DND-41 (cell line): ENCODE results near the gene KIR3DL3.
"Not testable (repeated sequence)": the region's sequence is repeated elsewhere in the genome, so short reads cannot be mapped to it uniquely, and the experiment has no call there.

Source experiments
- ATAC-seq: fragments of 200-7000 bp; cut with Tn5 transposase; 3 replicates; pipeline ENCODE4 v1.9.1; 2021; ENCODE audit warnings: low read depth; ENCODE audit not compliant: insufficient read depth
- DNase-seq: peaks from one replicate; pipeline ENCODE4 v3.0.0-alpha.2; 2020
- H2AFZ ChIP-seq: 2 replicates; pipeline ENCODE4 v1.6.0; 2012; ENCODE audit warnings: low read depth, low read length
- H3K27ac ChIP-seq: 2 replicates; pipeline ENCODE4 v1.5.1; 2012; ENCODE audit warnings: low read length, inconsistent platforms
- H3K27me3 ChIP-seq: fragments of 200-600 bp; sonication (generic); 2 replicates; pipeline ENCODE4 v1.6.0; 2012; ENCODE audit warnings: low read length, mild to moderate bottlenecking, inconsistent platforms; ENCODE audit not compliant: insufficient read depth, poor library complexity
- H3K36me3 ChIP-seq: 2 replicates; pipeline ENCODE4 v1.5.1; 2012; ENCODE audit warnings: low read length, inconsistent platforms; ENCODE audit not compliant: insufficient read depth
- H3K4me1 ChIP-seq: 2 replicates; pipeline ENCODE4 v1.5.1; 2012; ENCODE audit warnings: mild to moderate bottlenecking, low read length; ENCODE audit not compliant: insufficient read depth
- H3K4me2 ChIP-seq: 2 replicates; pipeline ENCODE4 v1.6.0; 2012; ENCODE audit warnings: mild to moderate bottlenecking, moderate library complexity, low read length, inconsistent platforms; ENCODE audit not compliant: insufficient read depth
- H3K4me3 ChIP-seq, 2 experiments: fragments of 200-600 bp in 1 of 2; shearing (Covaris generic) in 1 of 2; 2 replicates each; pipeline ENCODE4 v1.5.1; 2012 to 2016; ENCODE audit warnings: inconsistent platforms in 2 of 2, low read length in 2 of 2, mild to moderate bottlenecking in 2 of 2, low read depth in 1 of 2, moderate library complexity in 1 of 2
- H3K79me2 ChIP-seq: 2 replicates; pipeline ENCODE4 v1.6.0; 2012; ENCODE audit warnings: low read length, inconsistent platforms; ENCODE audit not compliant: insufficient read depth
- H3K9ac ChIP-seq: 2 replicates; pipeline ENCODE4 v1.6.0; 2012; ENCODE audit warnings: low read depth, mild to moderate bottlenecking, inconsistent platforms, low read length, moderate library complexity
- H3K9me3 ChIP-seq: 2 replicates; pipeline ENCODE4 v1.5.1; 2012; ENCODE audit warnings: low read length, moderate library complexity, mild to moderate bottlenecking, inconsistent platforms; ENCODE audit not compliant: insufficient read depth, severe bottlenecking
- H4K20me1 ChIP-seq: 2 replicates; pipeline ENCODE4 v1.6.0; 2012; ENCODE audit warnings: low read length; ENCODE audit not compliant: insufficient read depth
- CTCF ChIP-seq: IDR thresholded peaks from 2 replicates; pipeline ENCODE4 v1.5.1; 2012; ENCODE audit warnings: borderline replicate concordance, low read length, moderate library complexity, mild to moderate bottlenecking; ENCODE audit not compliant: poor library complexity, severe bottlenecking; ENCODE audit errors: extremely low read depth
- EZH2 ChIP-seq: IDR thresholded peaks from 3 replicates; pipeline ENCODE4 v1.6.1; 2012; ENCODE audit warnings: borderline replicate concordance, low read depth, mild to moderate bottlenecking, moderate library complexity, low read length, inconsistent platforms; ENCODE audit not compliant: severe bottlenecking

Gene KIR3DL3

GRCh38 chr19:54694648-54695047 is 29.6 kb upstream of the KIR3DL3 start:
- Histone ChIP-seq H3K4me1 (no peaks in the 10 kb centered on the region), H3K9ac (no peak overlapping the region), H3K27ac (no peak overlapping the region), H3K79me2 (no peaks in the 10 kb centered on the region), H3K4me2 (no peak overlapping the region), H3K36me3 (no peaks in the 10 kb centered on the region), H3K27me3 (no peaks in the 10 kb centered on the region), H3K4me3 (no peak overlapping the region), H2AFZ (no peak overlapping the region), H3K9me3 (no peaks in the 10 kb centered on the region), H4K20me1 (no peaks in the 10 kb centered on the region; the same call in 1 of the 2 replicates)
- TF ChIP-seq CTCF (no peak), EZH2 (no peak)
- DNase-seq (no peak), ATAC-seq (no peak)

GRCh38 chr19:54696117-54696548 is 28.1 kb upstream of the KIR3DL3 start:
- Histone ChIP-seq H3K79me2 (no peaks in the 10 kb centered on the region), H3K4me1 (no peaks in the 10 kb centered on the region), H3K27me3 (no peaks in the 10 kb centered on the region), H3K9me3 (no peaks in the 10 kb centered on the region), H3K4me2 (no peak overlapping the region), H3K9ac (no peak overlapping the region), H2AFZ (no peak overlapping the region), H3K27ac (no peak overlapping the region), H3K36me3 (no peaks in the 10 kb centered on the region), H4K20me1 (no peaks in the 10 kb centered on the region; the same call in 1 of the 2 replicates), H3K4me3 (no peak overlapping the region)
- TF ChIP-seq CTCF (no peak), EZH2 (no peak)
- DNase-seq (no peak), ATAC-seq (no peak)

GRCh38 chr19:54696766-54697165 is 27.5 kb upstream of the KIR3DL3 start:
- no peaks in the 10 kb centered on the region for H3K9me3 ChIP-seq
- no peaks in the 10 kb centered on the region; the same call in 1 of the 2 replicates for H4K20me1 ChIP-seq
- TF ChIP-seq CTCF: no peak
- TF ChIP-seq EZH2: no peak
- no peak overlapping the region for H3K27ac ChIP-seq
- H3K4me1 ChIP-seq: no peaks in the 10 kb centered on the region
- no peak overlapping the region for H3K4me3 ChIP-seq
- H3K36me3 ChIP-seq: no peaks in the 10 kb centered on the region
- no peaks in the 10 kb centered on the region for H3K27me3 ChIP-seq
- H3K79me2 ChIP-seq: no peaks in the 10 kb centered on the region
- H3K4me2 ChIP-seq: no peak overlapping the region
- DNase-seq (no peak), ATAC-seq (no peak)
- H3K9ac ChIP-seq: no peak overlapping the region
- H2AFZ ChIP-seq: no peak overlapping the region

- H3K27me3 ChIP-seq, H3K4me3 ChIP-seq, H2AFZ ChIP-seq, H3K27ac ChIP-seq, H3K4me2 ChIP-seq, ATAC-seq, H3K9me3 ChIP-seq, H3K36me3 ChIP-seq, DNase-seq, H3K9ac ChIP-seq, H4K20me1 ChIP-seq, H3K79me2 ChIP-seq, H3K4me1 ChIP-seq: not testable (repeated sequence)
These were observed 26.5 kb upstream of the KIR3DL3 start for GRCh38 chr19:54697716-54698115.
